Measurements from ENCODE around the gene C16orf96.

GRCh38 chr16:4640572-4641305 is 84.6 kb downstream of the C16orf96 start:
- TF ChIP-seq CTCF (IDR thresholded peaks at IDR 0.05) (no peak), POLR2A (IDR thresholded peaks at IDR 0.05) (no peak)
